IMR-90 (cell line): ENCODE data around the gene EIF2S2. TPM values are rescaled to one million over a fixed set of nuclear protein-coding genes. Genes with fewer than 3 reads are reported as not detected.

Source experiments
- ATAC-seq: fragments of 200-7000 bp; cut with Tn5 transposase; 2 replicates; pipeline ENCODE4 v1.9.1; 2020; ENCODE audit warnings: low read depth, mild to moderate bottlenecking, moderate library complexity
- BruUV-seq: library from RNA; stranded (reverse); fragments of 400-500 nt; replicated peaks from 2 replicates; lab custom pipeline; 2021; lab: Mats Ljungman, UMichigan
- CTCF ChIA-PET: fragments of 300-600 bp; formaldehyde crosslinking; extraction: SDS; loops from one replicate; lab custom pipeline; 2021; ENCODE audit warnings: antibody characterized with exemption; lab: Yijun Ruan, JAX
- POLR2A ChIA-PET: fragments of 300-600 bp; sonication (Branson Sonifier 250); formaldehyde crosslinking; loops from one replicate; lab custom pipeline; 2022; ENCODE audit warnings: antibody characterized with exemption; ENCODE audit not compliant: unreplicated experiment; lab: Charles Lee
- DNase-seq: peaks from one replicate; pipeline ENCODE4 v3.0.0; 2013
- H2AFZ ChIP-seq: replicated peaks from 2 replicates; pipeline ENCODE3; 2013; ENCODE audit warnings: low read length, mild to moderate bottlenecking; ENCODE audit not compliant: poor library complexity
- H2AK5ac ChIP-seq: 2 replicates; pipeline ENCODE4 v1.6.1; 2013; ENCODE audit warnings: low read depth, low read length, inconsistent platforms
- H2AK9ac ChIP-seq: replicated peaks from 2 replicates; pipeline ENCODE3; 2013; ENCODE audit warnings: mild to moderate bottlenecking, low read depth, low read length, moderate library complexity; ENCODE audit not compliant: poor library complexity
- H2BK120ac ChIP-seq: 2 replicates; pipeline ENCODE4 v1.6.1; 2013; ENCODE audit warnings: low read depth, low read length, inconsistent platforms
- H2BK15ac ChIP-seq: 3 replicates; pipeline ENCODE4 v1.6.1; 2013; ENCODE audit warnings: low read depth, low read length, inconsistent platforms
- H2BK20ac ChIP-seq: 2 replicates; pipeline ENCODE4 v1.6.1; 2013; ENCODE audit warnings: low read depth, mild to moderate bottlenecking, inconsistent platforms, low read length, moderate library complexity
- H2BK5ac ChIP-seq: 2 replicates; pipeline ENCODE4 v1.6.1; 2013; ENCODE audit warnings: mild to moderate bottlenecking, low read depth, low read length, inconsistent platforms; ENCODE audit not compliant: poor library complexity, severe bottlenecking
- H3K14ac ChIP-seq: replicated peaks from 2 replicates; pipeline ENCODE4 v1.6.1; 2013; ENCODE audit warnings: low read depth, low read length, inconsistent platforms
- H3K18ac ChIP-seq: 2 replicates; pipeline ENCODE4 v1.6.1; 2013; ENCODE audit warnings: low read depth, low read length, control low read depth
- H3K23ac ChIP-seq: 2 replicates; pipeline ENCODE4 v1.6.1; 2013; ENCODE audit warnings: low read depth, low read length, inconsistent platforms
- H3K27ac ChIP-seq: 2 replicates; pipeline ENCODE4 v1.5.1; 2013; ENCODE audit warnings: mild to moderate bottlenecking, control low read depth, low read length; ENCODE audit not compliant: insufficient read depth
- H3K27me3 ChIP-seq: 2 replicates; pipeline ENCODE4 v1.6.1; 2013; ENCODE audit warnings: low read length; ENCODE audit not compliant: control insufficient read depth, insufficient read depth
- H3K36me3 ChIP-seq: 2 replicates; pipeline ENCODE4 v1.6.1; 2013; ENCODE audit warnings: low read length, mixed read lengths; ENCODE audit not compliant: control insufficient read depth, insufficient read depth
- H3K4ac ChIP-seq: 2 replicates; pipeline ENCODE4 v1.6.1; 2013; ENCODE audit warnings: low read depth, low read length, inconsistent platforms
- H3K4me1 ChIP-seq: 2 replicates; pipeline ENCODE4 v1.6.1; 2013; ENCODE audit warnings: low read length, mixed read lengths; ENCODE audit not compliant: control insufficient read depth, insufficient read depth
- H3K4me2 ChIP-seq: 2 replicates; pipeline ENCODE4 v1.6.1; 2013; ENCODE audit warnings: low read depth, mild to moderate bottlenecking, control low read depth, low read length, moderate library complexity
- H3K4me3 ChIP-seq: 2 replicates; pipeline ENCODE4 v1.5.1; 2013; ENCODE audit warnings: low read depth, mild to moderate bottlenecking, control low read depth, low read length, moderate library complexity; ENCODE audit not compliant: insufficient read depth
- H3K56ac ChIP-seq: 2 replicates; pipeline ENCODE4 v1.6.1; 2013; ENCODE audit warnings: low read length, inconsistent platforms; ENCODE audit not compliant: insufficient read depth; ENCODE audit errors: extremely low read depth
- H3K79me1 ChIP-seq, 2 experiments: 2 replicates each; pipeline ENCODE4 v1.6.1; 2013; ENCODE audit warnings: low read length in 2 of 2, inconsistent platforms in 1 of 2, low read depth in 1 of 2
- H3K9ac ChIP-seq: 2 replicates; pipeline ENCODE4 v1.6.1; 2013; ENCODE audit warnings: low read depth, low read length, control low read depth
- H3K9me1 ChIP-seq: 2 replicates; pipeline ENCODE4 v1.6.1; 2013; ENCODE audit warnings: low read length, inconsistent platforms; ENCODE audit not compliant: insufficient read depth
- H3K9me3 ChIP-seq: 2 replicates; pipeline ENCODE4 v1.6.1; 2013; ENCODE audit warnings: low read length; ENCODE audit not compliant: control insufficient read depth, insufficient read depth
- H4K20me1 ChIP-seq: 2 replicates; pipeline ENCODE4 v1.6.1; 2013; ENCODE audit warnings: low read length, inconsistent platforms; ENCODE audit not compliant: insufficient read depth
- H4K5ac ChIP-seq: 2 replicates; pipeline ENCODE4 v1.6.1; 2013; ENCODE audit warnings: mild to moderate bottlenecking, low read depth, low read length, control low read depth
- H4K8ac ChIP-seq, 2 experiments: 2 replicates each; pipeline ENCODE4 v1.6.1; 2013; ENCODE audit warnings: low read depth in 2 of 2, low read length in 2 of 2, control low read depth in 1 of 2, inconsistent platforms in 1 of 2
- H4K91ac ChIP-seq: 2 replicates; pipeline ENCODE4 v1.6.1; 2013; ENCODE audit warnings: low read depth, low read length, inconsistent platforms; ENCODE audit not compliant: insufficient read depth
- BHLHE40 ChIP-seq: fragments of 150-350 bp; IDR thresholded peaks from 2 replicates; pipeline ENCODE4 v1.6.1; 2016; ENCODE audit warnings: mild to moderate bottlenecking, low read depth, low read length
- MAZ ChIP-seq: IDR thresholded peaks from 2 replicates; pipeline ENCODE4 v1.6.1; 2012; ENCODE audit warnings: low read depth, mild to moderate bottlenecking, low read length, improper control_type of control experiment, moderate library complexity, borderline replicate concordance
- RAD21 ChIP-seq: IDR thresholded peaks from 2 replicates; pipeline ENCODE4 v1.6.1; 2012; ENCODE audit warnings: low read length, improper control_type of control experiment
- RFX5 ChIP-seq: IDR thresholded peaks from 2 replicates; pipeline ENCODE4 v1.8.0; 2012; ENCODE audit warnings: low read depth, mild to moderate bottlenecking, low read length, moderate library complexity
- SMC3 ChIP-seq: fragments of 150-350 bp; IDR thresholded peaks from 2 replicates; pipeline ENCODE4 v1.6.1; 2016; ENCODE audit warnings: low read depth, mild to moderate bottlenecking, antibody characterized with exemption, low read length, moderate library complexity
- WGBS, 2 experiments: methylation state at CpG; one replicate each; pipeline versions ENCODE4 v1.1.5 to v1.1.7; 2013; ENCODE audit warnings: missing lambda C conversion rate in 2 of 2; ENCODE audit not compliant: insufficient read length in 1 of 2; ENCODE audit errors: extremely low coverage in 2 of 2; 5-methylcytosine and 5-hydroxymethylcytosine counted together
- dilution Hi-C: fragments of 300-500 bp; cut with HindIII; formaldehyde crosslinking; loops from one replicate; pipeline ENCODE4 v1.14.3; 2018; ENCODE audit warnings: low sequenced_read_pairs; ENCODE audit not compliant: unreplicated experiment
- in situ Hi-C: fragments of 300-500 bp; cut with MboI; formaldehyde crosslinking; loops from 3 replicates; pipeline ENCODE4 v1.14.3; 2019; ENCODE audit warnings: low sequenced_read_pairs, inconsistent platforms, mixed read lengths
- intact Hi-C: fragments of 100-400 bp; cut with micrococcal nuclease; formaldehyde crosslinking; loops from 2 replicates; pipeline ENCODE4 v1.10.0; 2022
- polyA plus RNA-seq, 3 experiments: library from polyadenylated mRNA; depleted of rRNA; stranded (reverse); fragments of >200 nt; gene quantifications; 2 replicates each; pipeline ENCODE4 v1.2.3, GENCODE V29; 2012; ENCODE audit warnings: low replicate concordance in 1 of 3
- total RNA-seq: library from RNA; depleted of rRNA; stranded (reverse); fragments of >200 nt; gene quantifications from 2 replicates; pipeline ENCODE4 v1.2.3, GENCODE V29; 2012
- TF ChIP-seq, protein P1 (sequence below): fragments of 150-350 bp; IDR thresholded peaks from 2 replicates; pipeline ENCODE4 v1.6.1; 2017; ENCODE audit warnings: mild to moderate bottlenecking, antibody characterized with exemption, low read length, low read depth

Gene EIF2S2
- total and polyA plus RNA-seq, 2 of the 4 experiments (the other 2 are of a cell fraction): 61.7 to 66.9 TPM

GRCh38 chr20:34143951-34144350 lies 31.9 kb upstream of the EIF2S2 start:
- Histone ChIP-seq H2BK20ac (no peak overlapping the region), H2BK120ac (no peak overlapping the region), H3K27me3 (peaks cover 7% of the 10 kb centered on the region), H3K9me1 (no peaks in the 10 kb centered on the region), H2BK15ac (no peak overlapping the region), H4K8ac (no peak overlapping the region), H3K27ac (no peak overlapping the region), H3K18ac (no peak overlapping the region), H2AK5ac (no peak overlapping the region), H4K5ac (no peak overlapping the region), H3K4ac (no peak overlapping the region), H3K9me3 (no peaks in the 10 kb centered on the region), H4K20me1 (no peaks in the 10 kb centered on the region), H4K91ac (no peak overlapping the region), H3K23ac (no peak overlapping the region), H3K4me1 (0 out of 2 replicates have a peak, but pooled peaks cover 1% of the 10 kb centered on the region), H3K9ac (no peak overlapping the region), H3K36me3 (no peaks in the 10 kb centered on the region), H2AK9ac (no peak overlapping the region), H2BK5ac (no peak overlapping the region), H3K79me1 (no peaks in the 10 kb centered on the region), H3K4me2 (no peak overlapping the region), H2AFZ (peak overlapping the region; percentile 49), H3K14ac (no peak overlapping the region), H3K56ac (no peak overlapping the region), H3K4me3 (no peak overlapping the region)
- WGBS, 2 experiments: no CpG with 5 or more reads among the region's 7 CpGs
- no TSS peak for BruUV-seq
- intact Hi-C loops: no loop called here
- TF ChIP-seq, protein P1, sequence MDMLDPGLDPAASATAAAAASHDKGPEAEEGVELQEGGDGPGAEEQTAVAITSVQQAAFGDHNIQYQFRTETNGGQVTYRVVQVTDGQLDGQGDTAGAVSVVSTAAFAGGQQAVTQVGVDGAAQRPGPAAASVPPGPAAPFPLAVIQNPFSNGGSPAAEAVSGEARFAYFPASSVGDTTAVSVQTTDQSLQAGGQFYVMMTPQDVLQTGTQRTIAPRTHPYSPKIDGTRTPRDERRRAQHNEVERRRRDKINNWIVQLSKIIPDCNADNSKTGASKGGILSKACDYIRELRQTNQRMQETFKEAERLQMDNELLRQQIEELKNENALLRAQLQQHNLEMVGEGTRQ: no peak
- TF ChIP-seq RFX5 (no peak), MAZ (no peak), RAD21 (no peak), BHLHE40 (no peak), SMC3 (no peak)
- DNase-seq: peak; percentile 10
- dilution Hi-C loops: no loop called here
- ATAC-seq: no peak; the same call in 1 of the 2 replicates
- in situ Hi-C loops: no loop called here
- POLR2A ChIA-PET: no interaction called here
- CTCF ChIA-PET: no interaction called here
